ENCODE measurements around the gene PLPP6. TPM values are rescaled to one million over a fixed set of nuclear protein-coding genes. Genes with fewer than 3 reads are reported as not detected.

The PLPP6 gene
- polyA plus RNA-seq = 1 to 10 TPM in 2 of 3 donors, not detected in 1; 1.9 to 3.4 TPM

- Mint-ChIP-seq H3K36me3 (peaks cover 0 to 7% (median 0%) of the 10 kb centered on the region in 3 donors), H3K27me3 (ENCODE audit: low read depth in 3 of 3) (peaks cover 4 to 8% (median 5%) of the 10 kb centered on the region in 3 donors), H3K4me1 (peaks cover 55 to 56% of the 10 kb centered on the region in 2 donors), H3K4me3 (peak within 1 kb of the TSS; percentile 94 to 99 (median 95)), H3K9me3 (peaks cover 0 to 1% (median 0%) of the 10 kb centered on the region in 6 donors), H3K27ac (peak within 1 kb of the TSS; percentile 87 to 97 (median 94))
- DNase-seq = peak; percentile 69 to 72 (median 71)
Observed at GRCh38 chr9:4662108-4662988, at the start of gene PLPP6. PLPP6 (plus strand) TSS chr9:4662294; CDS start chr9:4662376, 82 bp downstream.

- Mint-ChIP-seq H3K27me3 (ENCODE audit: low read depth in 3 of 3) (peaks cover 0 to 2% (median 2%) of the 10 kb centered on the region in 3 donors), H3K9me3 (peaks cover 0 to 2% (median 0%) of the 10 kb centered on the region in 6 donors), H3K36me3 (peaks cover 0 to 16% (median 13%) of the 10 kb centered on the region in 3 donors), H3K4me1 (peaks cover 1 to 3% of the 10 kb centered on the region in 2 donors), H3K27ac (no peak overlapping the region), H3K4me3 (no peak overlapping the region)
- no peak for DNase-seq
Observed at GRCh38 chr9:4614627-4615026, 47.5 kb upstream of the PLPP6 start.

DNA sequence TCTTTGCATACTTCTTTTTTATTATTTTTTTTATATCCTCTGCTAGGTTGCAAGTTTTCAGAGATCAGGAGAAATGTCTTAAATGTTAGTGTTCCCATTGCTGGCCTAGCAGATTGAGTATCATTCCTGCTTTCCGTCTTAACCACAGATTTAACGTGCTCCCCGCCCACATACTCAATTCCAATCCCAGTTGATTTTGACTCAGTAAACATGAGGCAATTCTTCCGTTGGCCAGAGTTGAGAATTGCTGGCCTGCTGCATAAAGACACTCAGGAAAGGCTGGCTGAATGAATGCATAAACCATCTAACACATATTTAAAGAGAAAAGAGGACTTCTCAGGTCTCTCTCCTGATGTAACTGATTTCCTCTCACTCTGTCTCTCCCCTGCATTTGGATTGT lies 46.8 kb upstream of the PLPP6 start:
- Mint-ChIP-seq H3K4me1 (peaks cover 8 to 9% of the 10 kb centered on the region in 2 donors), H3K36me3 (peaks cover 0 to 19% (median 13%) of the 10 kb centered on the region in 3 donors)
- DNase-seq = no peak

DNA sequence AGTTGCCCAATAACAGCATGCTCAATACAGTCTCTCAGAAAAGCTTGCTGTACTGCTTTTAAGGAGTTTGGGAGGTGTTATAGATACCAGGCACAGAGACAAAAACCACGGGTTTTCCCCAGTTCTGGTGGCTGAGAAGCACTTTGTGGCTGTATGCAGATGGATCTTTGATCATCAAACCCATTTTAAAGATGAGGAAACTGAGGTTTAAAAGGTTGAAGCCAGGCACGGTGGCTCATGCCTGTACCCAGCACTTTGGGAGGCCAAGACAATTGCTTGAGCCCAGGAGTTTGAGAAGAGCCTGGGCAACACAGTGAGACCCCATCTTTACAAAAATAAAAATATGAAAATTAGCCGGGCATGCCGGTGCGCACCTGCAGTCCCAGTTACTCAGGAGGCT lies 46.3 kb upstream of the PLPP6 start:
- Mint-ChIP-seq H3K9me3 (peaks cover 0 to 1% (median 0%) of the 10 kb centered on the region in 6 donors), H3K27me3 (ENCODE audit: low read depth in 3 of 3) (peaks cover 0 to 2% (median 0%) of the 10 kb centered on the region in 3 donors), H3K36me3 (peaks cover 0 to 24% (median 13%) of the 10 kb centered on the region in 3 donors), H3K4me3 (no peak overlapping the region), H3K4me1 (peaks cover 13 to 15% of the 10 kb centered on the region in 2 donors), H3K27ac (no peak overlapping the region)
- DNase-seq = no peak

More for the DNA sequence above, 46.8 kb upstream of the PLPP6 start:
- Mint-ChIP-seq H3K27ac (no peak overlapping the region), H3K27me3 (ENCODE audit: low read depth in 3 of 3) (peaks cover 0 to 2% (median 0%) of the 10 kb centered on the region in 3 donors), H3K4me3 (no peak overlapping the region), H3K9me3 (peaks cover 0 to 1% (median 0%) of the 10 kb centered on the region in 6 donors)

DNA sequence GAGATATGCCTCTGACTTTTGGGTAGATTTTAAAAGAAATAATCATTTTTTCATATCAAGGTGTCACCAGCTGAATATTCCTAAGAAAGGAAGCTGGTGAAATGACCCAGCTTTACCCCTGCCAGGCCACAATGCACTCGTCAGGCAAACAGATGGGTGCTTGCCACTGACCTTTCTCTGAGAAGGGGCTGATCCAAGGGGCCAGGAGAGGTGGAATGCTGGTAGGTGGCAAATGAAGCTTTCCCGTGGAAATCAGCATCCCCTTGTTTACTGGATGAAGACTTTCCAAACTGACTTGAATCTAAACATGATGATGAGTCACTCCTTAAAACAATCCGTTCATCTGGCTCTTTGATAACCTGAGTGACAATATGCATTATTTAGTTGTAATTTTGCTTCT lies 44.3 kb upstream of the PLPP6 start:
- Mint-ChIP-seq H3K27me3 (ENCODE audit: low read depth in 3 of 3) (peaks cover 0 to 2% (median 0%) of the 10 kb centered on the region in 3 donors), H3K4me3 (no peak overlapping the region), H3K4me1 (peaks cover 14 to 16% of the 10 kb centered on the region in 2 donors), H3K9me3 (no peaks in the 10 kb centered on the region), H3K27ac (no peak overlapping the region), H3K36me3 (peaks cover 0 to 25% (median 7%) of the 10 kb centered on the region in 3 donors)
- no peak for DNase-seq

DNA sequence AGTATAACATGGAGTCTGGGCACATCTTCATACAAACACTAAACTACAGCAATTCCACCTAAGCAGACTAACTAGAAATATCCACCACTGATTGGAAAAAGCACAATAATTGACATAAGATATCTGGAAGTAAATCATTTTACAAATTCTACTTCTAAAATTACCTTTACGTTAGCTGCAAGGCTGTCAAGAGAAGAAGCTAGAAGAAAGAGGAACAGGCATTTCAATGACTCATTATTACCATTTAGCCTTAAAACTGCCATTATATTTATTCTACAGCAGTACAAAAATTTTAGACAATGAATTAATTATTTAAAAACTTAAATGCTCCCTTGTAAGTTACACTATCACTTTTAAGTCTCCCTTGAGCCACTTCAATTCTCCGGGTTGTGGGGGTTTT lies 43.4 kb upstream of the PLPP6 start:
- H3K36me3 Mint-ChIP-seq = peaks cover 0 to 25% (median 7%) of the 10 kb centered on the region in 3 donors
- H3K4me3 Mint-ChIP-seq = no peak overlapping the region
- no peak for DNase-seq
- H3K27me3 Mint-ChIP-seq (ENCODE audit: low read depth in 3 of 3) = no peaks in the 10 kb centered on the region
- H3K27ac Mint-ChIP-seq = no peak overlapping the region
- no peaks in the 10 kb centered on the region for H3K9me3 Mint-ChIP-seq
- H3K4me1 Mint-ChIP-seq = peaks cover 14 to 16% of the 10 kb centered on the region in 2 donors

- no peaks in the 10 kb centered on the region for H3K27me3 Mint-ChIP-seq (ENCODE audit: low read depth in 3 of 3)
- no peaks in the 10 kb centered on the region for H3K9me3 Mint-ChIP-seq
- H3K27ac Mint-ChIP-seq = peak overlapping the region in 2 of 6 donors; percentile 32 to 68
- H3K36me3 Mint-ChIP-seq = peaks cover 0 to 19% (median 6%) of the 10 kb centered on the region in 3 donors
- peak overlapping the region in 2 of 5 donors; percentile 24 to 50 for H3K4me3 Mint-ChIP-seq
- peaks cover 14 to 16% of the 10 kb centered on the region in 2 donors for H3K4me1 Mint-ChIP-seq
- no peak for DNase-seq
Observed at GRCh38 chr9:4620057-4620765, 41.9 kb upstream of the PLPP6 start.

- no peak overlapping the region for H3K4me3 Mint-ChIP-seq
- H3K36me3 Mint-ChIP-seq = peaks cover 0 to 19% (median 4%) of the 10 kb centered on the region in 3 donors
- no peaks in the 10 kb centered on the region for H3K9me3 Mint-ChIP-seq
- DNase-seq = no peak
- H3K27ac Mint-ChIP-seq = no peak overlapping the region
- peaks cover 14 to 16% of the 10 kb centered on the region in 2 donors for H3K4me1 Mint-ChIP-seq
- no peaks in the 10 kb centered on the region for H3K27me3 Mint-ChIP-seq (ENCODE audit: low read depth in 3 of 3)
Observed at GRCh38 chr9:4620881-4621555, 41.1 kb upstream of the PLPP6 start.

DNA sequence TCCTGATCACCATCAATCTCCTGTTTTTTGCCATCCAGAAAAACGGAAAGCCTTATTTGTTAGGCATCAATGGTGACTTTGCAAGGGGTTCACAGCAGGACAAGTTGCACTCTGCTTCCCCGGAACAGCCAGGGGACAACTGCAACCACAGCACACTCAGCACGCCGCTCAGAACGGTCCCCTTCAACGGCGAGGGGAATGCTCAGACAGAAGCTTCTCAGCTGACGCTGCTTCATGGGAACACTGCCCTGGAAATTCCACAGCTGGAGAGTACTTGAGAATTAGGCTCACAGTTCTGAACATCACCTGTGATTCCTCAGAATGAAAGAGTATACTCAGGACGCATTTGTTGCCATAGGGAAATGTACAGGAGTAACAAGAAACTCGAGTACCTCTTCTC lies 40.1 kb upstream of the PLPP6 start:
- Mint-ChIP-seq H3K36me3 (peaks cover 0 to 19% (median 9%) of the 10 kb centered on the region in 3 donors), H3K27ac (no peak overlapping the region), H3K9me3 (no peaks in the 10 kb centered on the region), H3K4me3 (no peak overlapping the region), H3K4me1 (peaks cover 14 to 16% of the 10 kb centered on the region in 2 donors), H3K27me3 (ENCODE audit: low read depth in 3 of 3) (no peaks in the 10 kb centered on the region)
- DNase-seq = no peak

DNA sequence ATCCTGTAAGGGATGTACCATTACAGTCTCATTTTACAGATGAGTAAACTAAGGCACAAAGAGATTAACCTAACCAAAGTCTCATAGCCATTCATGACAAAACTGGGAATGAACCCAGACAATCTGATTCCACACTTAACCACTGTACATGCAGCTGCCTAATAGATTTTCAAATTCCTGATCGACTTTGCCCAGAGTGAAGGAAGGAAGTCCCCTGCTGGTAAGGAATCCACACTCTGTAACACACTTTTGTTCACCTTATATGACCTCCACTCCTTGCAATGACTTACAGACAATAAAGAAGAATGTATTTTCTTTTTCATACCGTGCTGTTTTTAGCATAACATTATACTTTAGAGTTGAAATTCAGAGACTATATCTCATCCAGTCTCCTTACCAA lies 31.3 kb upstream of the PLPP6 start:
- Mint-ChIP-seq H3K4me1 (no peaks in the 10 kb centered on the region), H3K4me3 (no peak overlapping the region)

GRCh38 chr9:4638968-4639367 lies 23.1 kb upstream of the PLPP6 start:
- Mint-ChIP-seq H3K27me3 (ENCODE audit: low read depth in 3 of 3) (peaks cover 0 to 9% (median 1%) of the 10 kb centered on the region in 3 donors), H3K9me3 (peaks cover 0 to 2% (median 0%) of the 10 kb centered on the region in 6 donors), H3K4me3 (no peak overlapping the region), H3K36me3 (peaks cover 0 to 7% (median 0%) of the 10 kb centered on the region in 3 donors), H3K4me1 (no peaks in the 10 kb centered on the region), H3K27ac (no peak overlapping the region)
- DNase-seq = no peak

More for the DNA sequence above, 31.3 kb upstream of the PLPP6 start:
- no peak for DNase-seq
- Mint-ChIP-seq H3K36me3 (peaks cover 3 to 11% (median 11%) of the 10 kb centered on the region in 3 donors), H3K27ac (no peak overlapping the region), H3K27me3 (ENCODE audit: low read depth in 3 of 3) (peaks cover 0 to 5% (median 0%) of the 10 kb centered on the region in 3 donors), H3K9me3 (no peaks in the 10 kb centered on the region)

DNA sequence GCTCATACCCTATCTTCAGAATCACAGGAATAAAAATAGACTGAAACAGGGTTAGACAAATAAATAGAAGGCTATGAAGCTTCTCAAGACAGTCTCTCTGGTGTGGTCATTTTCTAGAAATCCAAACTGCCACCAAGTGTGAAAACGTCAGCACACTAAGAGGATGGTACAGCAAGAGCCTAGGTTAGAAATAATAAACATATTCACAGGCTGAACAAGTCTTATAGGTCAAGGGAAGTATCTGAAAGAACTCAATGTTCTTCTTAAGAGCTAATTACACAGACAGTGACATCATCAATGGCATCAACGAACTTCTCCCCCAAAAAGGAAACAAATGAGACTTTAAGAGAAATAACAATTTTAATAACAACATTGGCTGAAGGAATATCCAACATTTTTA lies 22.7 kb upstream of the PLPP6 start:
- H3K4me3 Mint-ChIP-seq = no peak overlapping the region
- H3K36me3 Mint-ChIP-seq = peaks cover 0 to 7% (median 0%) of the 10 kb centered on the region in 3 donors
- H3K9me3 Mint-ChIP-seq = peaks cover 0 to 2% (median 0%) of the 10 kb centered on the region in 6 donors
- H3K4me1 Mint-ChIP-seq = no peaks in the 10 kb centered on the region
- H3K27me3 Mint-ChIP-seq (ENCODE audit: low read depth in 3 of 3) = peaks cover 0 to 9% (median 2%) of the 10 kb centered on the region in 3 donors
- H3K27ac Mint-ChIP-seq = no peak overlapping the region
- DNase-seq = no peak

GRCh38 chr9:4640027-4640426 lies 22.1 kb upstream of the PLPP6 start:
- DNase-seq = peak in 2 of 3 donors; percentile 11 to 17
- Mint-ChIP-seq H3K4me3 (no peak overlapping the region), H3K36me3 (peaks cover 0 to 7% (median 0%) of the 10 kb centered on the region in 3 donors), H3K27ac (no peak overlapping the region), H3K4me1 (no peaks in the 10 kb centered on the region), H3K9me3 (peaks cover 0 to 2% (median 0%) of the 10 kb centered on the region in 6 donors), H3K27me3 (ENCODE audit: low read depth in 3 of 3) (peaks cover 0 to 9% (median 7%) of the 10 kb centered on the region in 3 donors)

All from immature natural killer cell (primary cell).